GM23338 (cell line): ENCODE data around the gene PRR19. TPM values are rescaled to one million over a fixed set of nuclear protein-coding genes. Genes with fewer than 3 reads are reported as not detected.
A peak's percentile ranks its signal among the peaks of the same experiment; 100 is the strongest.

Experiments
- ATAC-seq: fragments of 200-7000 bp; cut with Tn5 transposase; 3 replicates; pipeline ENCODE4 v1.9.1; 2020
- DNase-seq: peaks from one replicate; pipeline ENCODE4 v3.0.0-alpha.2; 2015; ENCODE audit warnings: low spot score
- H2AFZ ChIP-seq: fragments of 200-600 bp; sonication (generic); 2 replicates; pipeline ENCODE4 v1.8.0; 2016; ENCODE audit warnings: antibody characterized with exemption, mild to moderate bottlenecking, moderate library complexity
- H3F3A ChIP-seq: fragments of 200-600 bp; sonication (generic); replicated peaks from 2 replicates; pipeline ENCODE4 v1.8.0; 2017; ENCODE audit warnings: antibody characterized with exemption, mixed run types, low read depth
- H3K27ac ChIP-seq: fragments of 200-600 bp; sonication (generic); 2 replicates; pipeline ENCODE4 v1.6.1; 2016; ENCODE audit warnings: low read depth
- H3K27me3 ChIP-seq: fragments of 200-600 bp; sonication (generic); 2 replicates; pipeline ENCODE4 v1.8.0; 2016; ENCODE audit warnings: mild to moderate bottlenecking, mixed run types, moderate library complexity; ENCODE audit not compliant: insufficient read depth
- H3K36me3 ChIP-seq: fragments of 200-600 bp; sonication (generic); 2 replicates; pipeline ENCODE4 v1.8.0; 2016; ENCODE audit warnings: mild to moderate bottlenecking; ENCODE audit not compliant: insufficient read depth
- H3K4me1 ChIP-seq: fragments of 200-600 bp; sonication (generic); 2 replicates; pipeline ENCODE4 v1.8.0; 2016; ENCODE audit warnings: mild to moderate bottlenecking, moderate library complexity; ENCODE audit not compliant: insufficient read depth
- H3K4me2 ChIP-seq: fragments of 200-600 bp; sonication (generic); 2 replicates; pipeline ENCODE4 v1.7.1; 2017; ENCODE audit warnings: mixed run types
- H3K4me3 ChIP-seq: fragments of 200-600 bp; sonication (generic); 2 replicates; pipeline ENCODE4 v1.6.1; 2016; ENCODE audit warnings: mixed run types
- H3K79me2 ChIP-seq: fragments of 200-600 bp; sonication (generic); replicated peaks from 2 replicates; pipeline ENCODE4 v1.8.0; 2017; ENCODE audit warnings: mild to moderate bottlenecking; ENCODE audit not compliant: insufficient read depth
- H3K9me2 ChIP-seq: fragments of 200-600 bp; sonication (generic); 2 replicates; pipeline ENCODE4 v1.8.0; 2017; ENCODE audit not compliant: insufficient read depth
- H4K20me1 ChIP-seq: fragments of 200-600 bp; sonication (generic); replicated peaks from 2 replicates; pipeline ENCODE4 v1.8.0; 2017; ENCODE audit warnings: mild to moderate bottlenecking; ENCODE audit not compliant: insufficient read depth
- H3K27ac Mint-ChIP-seq: 2 replicates; pipeline ENCODE4 v1.8.0; 2020; ENCODE audit warnings: inconsistent platforms, mild to moderate bottlenecking, moderate library complexity, mixed read lengths
- H3K27me3 Mint-ChIP-seq: 3 replicates; pipeline ENCODE4 v1.8.0; 2022; ENCODE audit warnings: low read depth, mild to moderate bottlenecking, moderate library complexity, mixed read lengths, inconsistent platforms; ENCODE audit not compliant: insufficient read depth, poor library complexity
- H3K36me3 Mint-ChIP-seq: 3 replicates; pipeline ENCODE4 v1.8.0; 2021; ENCODE audit warnings: low read depth, mild to moderate bottlenecking, inconsistent platforms, moderate library complexity, mixed read lengths
- H3K4me1 Mint-ChIP-seq: 3 replicates; pipeline ENCODE4 v1.8.0; 2020; ENCODE audit warnings: mild to moderate bottlenecking, inconsistent platforms, mixed read lengths
- H3K4me3 Mint-ChIP-seq: 3 replicates; pipeline ENCODE4 v1.8.0; 2021; ENCODE audit warnings: moderate library complexity, mild to moderate bottlenecking, inconsistent platforms, mixed read lengths
- H3K9me3 Mint-ChIP-seq: 3 replicates; pipeline ENCODE4 v1.8.0; 2020; ENCODE audit warnings: moderate library complexity, mild to moderate bottlenecking, inconsistent platforms, mixed read lengths
- CREB1 ChIP-seq: fragments of 250-450 bp; sonication (Bioruptor Pico); IDR thresholded peaks from 2 replicates; pipeline ENCODE4 v1.5.0; 2020; ENCODE audit warnings: low read depth, mild to moderate bottlenecking, moderate library complexity
- CTCF ChIP-seq, 2 experiments: fragments of 200-600 bp in 1 of 2; sonication (generic) in 1 of 2; conservative IDR thresholded peaks; 2 replicates each; pipeline versions ENCODE4 v1.5.1 to v1.6.1; 2016 to 2017; ENCODE audit warnings: antibody characterized with exemption in 2 of 2, low read depth in 2 of 2, mild to moderate bottlenecking in 2 of 2, moderate library complexity in 1 of 2
- EZH2 ChIP-seq: fragments of 200-600 bp; sonication (generic); IDR thresholded peaks from one replicate; pipeline ENCODE4 v1.8.0; 2017; ENCODE audit warnings: antibody characterized with exemption, mild to moderate bottlenecking, low read depth; ENCODE audit not compliant: unreplicated experiment
- EZH2phosphoT487 ChIP-seq: fragments of 200-600 bp; sonication (generic); IDR thresholded peaks from one replicate; pipeline ENCODE4 v1.8.1; 2018; ENCODE audit warnings: antibody characterized with exemption; ENCODE audit not compliant: unreplicated experiment
- JUNB ChIP-seq: IDR thresholded peaks from one replicate; pipeline ENCODE4 v1.6.1; 2016; ENCODE audit warnings: antibody characterized with exemption; ENCODE audit not compliant: unreplicated experiment
- NANOG ChIP-seq: IDR thresholded peaks from 2 replicates; pipeline ENCODE4 v1.6.1; 2016; ENCODE audit warnings: antibody characterized with exemption, borderline replicate concordance
- POLR2AphosphoS5 ChIP-seq: IDR thresholded peaks from 2 replicates; pipeline ENCODE4 v1.6.1; 2016; ENCODE audit warnings: antibody characterized with exemption, low read depth
- REST ChIP-seq: IDR thresholded peaks from one replicate; pipeline ENCODE4 v1.6.1; 2018; ENCODE audit warnings: antibody characterized with exemption; ENCODE audit not compliant: unreplicated experiment
- STAT1 ChIP-seq: IDR thresholded peaks from one replicate; pipeline ENCODE4 v1.6.1; 2016; ENCODE audit warnings: antibody characterized with exemption; ENCODE audit not compliant: unreplicated experiment
- ZNF114 ChIP-seq: fragments of 250-450 bp; sonication (Bioruptor Pico); IDR thresholded peaks from 2 replicates; pipeline ENCODE4 v1.5.0; 2020; ENCODE audit warnings: mild to moderate bottlenecking, moderate library complexity
- ZNF331 ChIP-seq: fragments of 250-450 bp; sonication (Bioruptor Pico); IDR thresholded peaks from 2 replicates; pipeline ENCODE4 v1.5.0; 2020; ENCODE audit warnings: low read depth, mild to moderate bottlenecking, moderate library complexity
- polyA plus RNA-seq: library from polyadenylated mRNA; unstranded; fragments of >200 nt; fragmentation: Nextera tagmentation; extraction: Ambion mirVana; gene quantifications from 2 replicates; pipeline ENCODE4 v1.2.1, GENCODE V29; 2016
- total RNA-seq: library from RNA; depleted of rRNA; stranded (reverse); fragments of >200 nt; shearing (Covaris generic); gene quantifications from 2 replicates; pipeline ENCODE4 v1.2.3, GENCODE V29; 2014
- TF ChIP-seq, protein P1 (sequence below): IDR thresholded peaks from 2 replicates; pipeline ENCODE4 v1.6.1; 2016; ENCODE audit warnings: antibody characterized with exemption

Gene PRR19
- total and polyA plus RNA-seq, 2 experiments from 2014 or later = 3.6 to 4.1 TPM

DNA sequence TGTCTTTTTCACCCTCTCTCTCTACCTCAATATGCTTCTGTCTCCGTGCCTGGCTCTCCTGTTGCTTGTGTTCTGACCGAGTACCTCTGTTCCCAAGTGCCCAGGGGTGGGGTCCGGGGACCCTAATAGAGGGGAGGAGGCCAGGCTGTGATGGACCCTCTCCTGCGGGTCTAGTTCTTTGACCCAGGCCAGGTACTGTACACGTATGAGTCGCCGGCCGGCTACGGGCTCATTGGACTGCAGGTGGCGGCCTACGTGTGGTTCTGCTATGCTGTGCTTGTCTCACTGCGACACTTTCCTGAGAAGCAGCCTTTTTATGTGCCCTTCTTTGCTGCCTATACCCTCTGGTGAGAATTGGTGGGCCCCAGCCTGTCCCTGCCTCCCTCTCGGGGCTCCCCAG is 15.6 kb downstream of the PRR19 start:
- H3K36me3 ChIP-seq = no peaks in the 10 kb centered on the region
- no peak overlapping the region for H3K4me3 ChIP-seq
- H3F3A ChIP-seq = 0 out of 2 replicates have a peak, but pooled peaks cover 11% of the 10 kb centered on the region
- H3K27ac Mint-ChIP-seq = no peak overlapping the region
- no peaks in the 10 kb centered on the region for H3K9me2 ChIP-seq
- H3K27me3 Mint-ChIP-seq = peaks cover 23% of the 10 kb centered on the region
- ATAC-seq (no peak), DNase-seq (no peak)
- H3K36me3 Mint-ChIP-seq = no peaks in the 10 kb centered on the region
- peaks cover 15% of the 10 kb centered on the region for H3K27me3 ChIP-seq
- no peak overlapping the region for H3K4me3 Mint-ChIP-seq
- no peaks in the 10 kb centered on the region for H4K20me1 ChIP-seq
- H2AFZ ChIP-seq = no peak overlapping the region
- TF ChIP-seq CREB1 = no peak
- TF ChIP-seq EZH2 = no peak
- TF ChIP-seq CTCF (conservative IDR thresholded peaks at IDR 0.05; ENCODE audit: low read depth in 2 of 2) = peak in 1 of 2 experiments; percentile 35; a peak in 1 of 4 replicates
- TF ChIP-seq ZNF331 (CRISPR knock-in tag) = no peak
- TF ChIP-seq POLR2AphosphoS5 = no peak
- TF ChIP-seq REST = no peak
- no peak for TF ChIP-seq STAT1
- TF ChIP-seq ZNF114 (CRISPR knock-in tag) = no peak
- H3K27ac ChIP-seq = no peak overlapping the region
- no peak overlapping the region for H3K4me2 ChIP-seq
- H3K4me1 Mint-ChIP-seq = peaks cover 15% of the 10 kb centered on the region
- H3K4me1 ChIP-seq = peaks cover 5% of the 10 kb centered on the region; the same call in 1 of the 2 replicates
- no peaks in the 10 kb centered on the region for H3K9me3 Mint-ChIP-seq
- no peaks in the 10 kb centered on the region for H3K79me2 ChIP-seq

DNA sequence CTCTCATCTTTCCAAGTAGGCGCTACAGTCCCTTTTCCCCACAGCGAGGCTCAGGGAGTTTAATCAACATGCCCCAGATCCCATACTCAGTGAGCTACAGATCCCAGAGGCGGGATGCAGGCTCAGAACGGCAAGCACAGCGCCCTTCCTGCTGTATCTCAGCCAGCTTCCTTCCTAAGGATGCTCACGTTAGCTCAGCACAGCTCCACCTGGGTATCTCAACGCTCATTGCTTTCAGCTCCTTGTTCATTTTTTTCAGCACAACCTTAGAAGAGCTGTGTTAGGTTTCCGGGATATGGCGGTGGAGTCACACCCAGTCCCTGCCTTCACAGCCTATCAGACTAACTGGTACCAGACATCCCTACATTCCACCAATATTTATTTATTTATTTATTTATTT is 20.4 kb downstream of the PRR19 start:
- 0 out of 2 replicates have a peak, but pooled peaks cover 6% of the 10 kb centered on the region for H3K4me1 ChIP-seq
- no peaks in the 10 kb centered on the region for H3K9me3 Mint-ChIP-seq
- no peak overlapping the region for H3K27ac ChIP-seq
- H3F3A ChIP-seq = peaks cover 6% of the 10 kb centered on the region
- H3K27me3 Mint-ChIP-seq = peaks cover 20% of the 10 kb centered on the region
- no peak overlapping the region for H3K4me3 ChIP-seq
- H2AFZ ChIP-seq = no peak overlapping the region
- no peak overlapping the region for H3K27ac Mint-ChIP-seq
- no peak for DNase-seq
- peaks cover 14% of the 10 kb centered on the region for H3K27me3 ChIP-seq
- no peak overlapping the region for H3K4me2 ChIP-seq
- H3K36me3 Mint-ChIP-seq = no peaks in the 10 kb centered on the region
- H3K4me1 Mint-ChIP-seq = peaks cover 14% of the 10 kb centered on the region
- no peaks in the 10 kb centered on the region for H3K36me3 ChIP-seq
- H3K79me2 ChIP-seq = peaks cover 10% of the 10 kb centered on the region
- no peaks in the 10 kb centered on the region for H3K9me2 ChIP-seq
- no peaks in the 10 kb centered on the region for H4K20me1 ChIP-seq
- no peak overlapping the region; the same call in 2 of the 3 replicates for H3K4me3 Mint-ChIP-seq
- no peak for ATAC-seq
- TF ChIP-seq JUNB (no peak), REST (no peak), EZH2 (no peak), EZH2phosphoT487 (no peak), NANOG (no peak), STAT1 (no peak), ZNF331 (CRISPR knock-in tag) (no peak), POLR2AphosphoS5 (no peak)
- TF ChIP-seq, protein P1, sequence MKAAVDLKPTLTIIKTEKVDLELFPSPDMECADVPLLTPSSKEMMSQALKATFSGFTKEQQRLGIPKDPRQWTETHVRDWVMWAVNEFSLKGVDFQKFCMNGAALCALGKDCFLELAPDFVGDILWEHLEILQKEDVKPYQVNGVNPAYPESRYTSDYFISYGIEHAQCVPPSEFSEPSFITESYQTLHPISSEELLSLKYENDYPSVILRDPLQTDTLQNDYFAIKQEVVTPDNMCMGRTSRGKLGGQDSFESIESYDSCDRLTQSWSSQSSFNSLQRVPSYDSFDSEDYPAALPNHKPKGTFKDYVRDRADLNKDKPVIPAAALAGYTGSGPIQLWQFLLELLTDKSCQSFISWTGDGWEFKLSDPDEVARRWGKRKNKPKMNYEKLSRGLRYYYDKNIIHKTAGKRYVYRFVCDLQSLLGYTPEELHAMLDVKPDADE = no peak
